ENCODE results near the gene PTCD3.
A peak's percentile ranks its signal among the peaks of the same experiment; 100 is the strongest.

PTCD3 gene

DNA sequence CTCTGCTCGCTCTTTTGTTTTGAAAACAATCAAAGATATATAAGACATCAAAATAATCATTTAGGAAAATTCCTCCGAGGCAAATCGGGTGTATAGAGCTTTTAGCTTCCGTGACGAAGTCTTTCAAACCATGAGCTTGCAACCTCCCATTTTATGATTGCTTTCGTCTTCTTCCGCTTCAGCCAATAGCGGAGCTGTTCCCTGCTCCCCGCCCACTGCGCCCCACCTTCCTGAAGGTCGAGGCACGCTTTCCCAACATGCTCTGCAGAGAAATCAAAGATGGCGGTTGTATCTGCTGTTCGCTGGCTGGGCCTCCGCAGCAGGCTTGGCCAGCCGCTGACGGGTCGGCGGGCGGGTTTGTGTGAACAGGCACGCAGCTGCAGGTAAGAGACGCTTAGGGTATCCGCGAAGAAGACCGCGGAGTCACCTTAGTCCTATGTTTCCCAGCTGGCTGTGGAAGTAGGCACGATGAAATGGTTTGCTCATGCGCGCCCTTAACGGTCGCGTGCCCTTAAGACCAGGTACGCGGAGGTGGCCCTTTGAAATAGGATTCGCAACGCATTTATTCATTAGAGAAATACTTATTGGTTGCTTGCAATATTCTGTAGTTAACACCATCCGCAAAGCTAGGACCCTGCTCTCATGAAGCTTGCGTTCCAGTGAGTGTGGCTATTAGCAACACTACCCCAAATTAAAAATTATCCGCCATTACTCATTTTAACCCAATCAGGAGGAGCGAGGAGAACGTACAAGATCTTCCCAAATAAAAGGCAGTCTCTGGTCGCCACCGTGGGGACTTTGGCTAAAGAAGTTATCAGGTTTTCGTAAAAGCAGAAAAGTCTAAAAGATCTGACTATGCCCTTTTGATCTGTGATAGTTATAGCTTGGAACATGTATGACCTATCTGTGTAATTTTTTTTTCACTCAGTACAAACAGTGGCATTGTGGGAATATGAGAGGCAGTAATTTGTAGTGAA is at the start of gene PTCD3:
Gene PTCD3 (plus strand): TSS at position 267 of the 977 bp plus-strand sequence. CDS start 13 bp downstream, at position 280.
- peak; percentile 89 for DNase-seq (ENCODE audit: low read depth)

DNA sequence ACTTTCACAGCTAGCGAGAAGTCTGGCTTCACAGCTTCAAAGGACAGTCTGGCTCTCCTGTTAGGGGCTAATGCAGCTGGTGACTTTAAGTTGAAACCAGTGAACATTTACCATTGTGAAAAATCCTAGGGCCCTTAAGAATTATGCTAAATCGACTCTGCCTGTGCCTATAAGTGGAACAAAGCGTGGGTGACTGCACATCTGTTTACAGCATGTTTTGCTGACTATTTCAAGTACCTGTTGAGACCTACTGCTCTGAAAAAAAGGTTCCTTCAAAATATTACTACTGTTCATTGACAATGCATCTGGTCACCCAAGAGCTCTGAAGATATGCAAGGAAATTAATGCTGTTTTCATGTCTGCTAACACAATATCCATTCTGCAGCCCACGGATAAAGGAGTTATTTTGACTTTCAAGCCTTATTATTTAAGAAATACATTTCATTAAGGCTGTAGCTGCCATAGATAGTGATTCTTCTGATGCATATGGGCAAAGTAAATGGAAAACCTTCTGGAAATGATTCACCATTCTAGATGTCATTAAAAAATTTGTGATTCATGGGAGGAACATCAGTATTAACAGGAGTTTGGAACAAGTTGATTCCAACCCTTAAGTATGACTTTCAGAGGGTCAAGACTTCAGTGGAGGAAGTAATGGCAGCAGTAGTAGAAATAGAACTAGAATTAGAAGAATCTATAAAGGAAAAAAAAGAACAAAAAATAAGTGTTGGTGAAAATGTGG is 49.3 kb upstream of the PTCD3 start:
- no peak for DNase-seq (ENCODE audit: low read depth)

GRCh38 chr2:86062043-86062442 is 44.0 kb upstream of the PTCD3 start:
- no peak for DNase-seq (ENCODE audit: low read depth)

- DNase-seq (ENCODE audit: low read depth): no peak
These were observed 42.0 kb upstream of the PTCD3 start for GRCh38 chr2:86064006-86064405.

DNA sequence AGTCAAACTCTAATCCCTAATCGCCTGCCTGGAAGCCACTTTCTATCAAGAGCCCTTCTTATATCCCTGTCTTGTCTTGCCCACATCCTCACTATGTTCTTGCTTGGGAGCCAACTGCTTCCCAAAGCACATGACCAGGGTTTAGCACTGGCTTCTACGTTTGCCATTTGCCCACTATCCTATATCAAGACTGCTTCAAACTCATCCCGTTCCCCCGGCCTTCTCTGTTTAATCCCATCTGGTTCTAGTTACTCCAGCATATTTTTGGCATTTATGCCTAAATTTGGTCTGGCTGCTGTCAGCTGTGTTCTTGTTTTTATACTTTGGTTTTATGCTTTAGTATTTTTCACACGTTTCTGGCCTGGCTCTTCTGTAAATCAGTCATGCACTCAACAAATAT is 40.5 kb upstream of the PTCD3 start:
- DNase-seq (ENCODE audit: low read depth): no peak

DNA sequence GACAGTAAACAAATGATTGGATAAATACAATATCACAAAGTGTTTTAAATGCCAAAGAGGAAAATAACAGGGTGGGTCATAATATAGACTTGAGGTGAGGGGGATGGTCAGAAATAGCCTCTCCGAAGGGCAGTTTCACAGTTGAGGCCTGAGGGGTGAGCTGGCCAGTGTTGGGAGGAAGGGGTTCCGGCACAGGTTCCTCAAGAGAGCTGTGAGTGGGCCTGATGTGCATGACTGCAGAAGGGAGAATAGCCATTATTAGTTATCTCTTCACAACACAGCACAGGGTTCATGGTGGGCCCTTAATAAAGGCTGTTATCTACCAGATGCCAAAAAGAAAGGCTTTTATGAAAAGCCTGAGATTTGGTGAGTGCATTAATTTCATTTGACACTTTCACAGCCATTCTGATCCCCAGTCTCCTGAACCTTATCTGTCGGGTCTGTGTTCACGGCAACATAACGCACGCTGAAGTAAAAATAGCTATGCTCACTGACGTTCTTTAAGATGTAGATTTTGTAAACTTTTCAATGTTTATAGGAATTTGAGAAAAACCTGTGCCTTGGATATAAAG is 39.9 kb upstream of the PTCD3 start:
- DNase-seq (ENCODE audit: low read depth): no peak

GRCh38 chr2:86066915-86067314 is 39.1 kb upstream of the PTCD3 start:
- no peak for DNase-seq (ENCODE audit: low read depth)

- peak; percentile 15 for DNase-seq (ENCODE audit: low read depth)
These were observed 37.9 kb upstream of the PTCD3 start for GRCh38 chr2:86068136-86068588.

DNA sequence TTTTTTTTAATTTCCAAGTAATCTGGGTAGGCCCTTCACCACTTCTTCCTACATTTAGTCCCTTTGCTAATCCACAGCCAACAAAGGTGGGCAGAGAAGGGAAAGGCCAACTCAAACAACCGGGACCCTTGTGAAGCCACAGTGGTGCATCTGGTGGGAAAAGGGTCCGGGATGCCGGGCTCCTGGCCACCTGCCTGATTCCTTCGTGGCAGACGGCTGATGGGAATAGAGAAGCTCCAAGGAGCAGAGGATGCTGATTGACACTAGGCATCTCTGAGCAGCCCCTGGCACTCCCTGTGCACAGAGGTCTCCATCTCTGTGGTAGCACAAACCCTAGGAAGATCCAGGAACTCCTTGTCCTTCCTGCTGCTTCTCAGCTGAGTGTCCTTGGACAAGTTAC is 37.4 kb upstream of the PTCD3 start:
- DNase-seq (ENCODE audit: low read depth): no peak

DNA sequence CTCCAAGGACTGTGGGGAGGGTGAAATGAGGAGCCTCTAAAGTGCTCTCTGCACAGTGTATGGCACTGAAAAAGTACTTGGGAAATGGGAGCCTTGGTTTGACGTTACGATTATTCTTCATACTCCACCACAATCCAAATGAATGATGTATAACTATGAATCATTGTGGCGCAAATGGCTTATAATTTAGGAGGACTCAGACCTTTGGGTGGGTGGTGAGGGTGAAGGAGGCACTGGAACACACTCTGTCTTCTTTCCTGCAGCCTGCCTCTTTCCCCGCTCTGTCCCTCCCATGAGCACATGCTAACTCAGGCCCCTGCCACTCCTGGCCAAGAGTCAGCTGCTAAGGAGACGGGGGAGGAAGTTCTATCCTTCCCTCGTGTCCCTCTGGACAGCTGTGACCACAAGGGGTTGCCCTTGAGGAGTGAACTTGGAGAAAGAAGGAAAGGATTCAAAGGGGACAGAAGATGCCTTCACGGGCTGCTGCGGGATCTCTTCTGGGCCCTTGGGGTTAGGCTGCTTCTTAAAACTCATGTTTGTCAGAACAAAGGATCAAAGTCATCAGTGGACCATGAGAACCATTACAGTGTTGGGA is 36.8 kb upstream of the PTCD3 start:
- no peak for DNase-seq (ENCODE audit: low read depth)

DNA sequence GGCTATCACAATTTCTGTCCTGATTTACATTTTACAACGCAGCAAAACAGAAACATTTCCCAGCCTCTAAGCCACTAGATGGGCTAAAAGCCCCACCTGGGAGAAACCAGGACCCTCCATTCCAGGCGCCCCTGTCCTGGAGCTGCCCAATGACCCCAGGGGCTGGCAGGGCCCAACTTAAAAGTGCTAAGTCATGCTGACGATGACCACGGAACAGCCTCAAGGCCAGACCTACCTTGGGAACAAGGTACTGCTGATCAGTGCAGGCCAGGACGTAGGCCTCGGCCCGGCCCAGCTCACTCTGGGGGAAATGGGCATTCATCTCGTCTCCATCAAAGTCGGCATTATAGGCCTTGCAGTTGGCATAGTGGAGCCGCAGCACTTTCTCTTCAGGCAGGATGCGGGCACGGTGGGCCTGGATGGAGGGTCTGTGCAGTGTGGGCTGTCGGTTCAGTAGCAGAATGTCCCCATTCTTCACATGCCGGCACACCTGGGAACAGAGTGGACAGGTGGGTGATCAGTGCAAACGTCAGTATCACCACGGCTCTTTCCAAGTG is 36.2 kb upstream of the PTCD3 start:
- DNase-seq (ENCODE audit: low read depth): no peak

GRCh38 chr2:86070868-86071267 is 35.2 kb upstream of the PTCD3 start:
- no peak for DNase-seq (ENCODE audit: low read depth)

- DNase-seq (ENCODE audit: low read depth): no peak
These were observed 33.7 kb upstream of the PTCD3 start for GRCh38 chr2:86072271-86072858.

- no peak for DNase-seq (ENCODE audit: low read depth)
These were observed 32.8 kb upstream of the PTCD3 start for GRCh38 chr2:86073225-86073624.

GRCh38 chr2:86074256-86074655 is 31.8 kb upstream of the PTCD3 start:
- DNase-seq (ENCODE audit: low read depth): no peak

DNA sequence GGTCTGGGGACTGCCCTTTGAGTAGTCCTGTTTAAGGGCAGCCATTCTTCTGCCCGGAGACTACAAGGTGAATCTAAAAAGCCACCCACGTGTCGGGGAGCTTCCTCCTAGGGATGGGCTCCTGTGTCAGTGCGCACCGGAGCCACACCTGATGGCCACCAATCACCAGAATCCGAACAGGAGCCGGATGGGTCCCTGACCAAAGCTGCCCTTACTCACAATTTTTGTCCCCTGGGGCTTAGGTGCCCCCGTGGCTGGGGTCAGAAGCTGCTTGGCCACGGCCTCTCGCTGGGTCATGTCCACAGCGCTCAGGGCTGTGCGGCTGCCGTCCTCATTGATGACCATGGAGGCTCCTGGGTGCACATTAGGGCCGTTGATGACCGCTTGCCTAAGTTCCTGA is 31.2 kb upstream of the PTCD3 start:
- DNase-seq (ENCODE audit: low read depth): no peak

DNA sequence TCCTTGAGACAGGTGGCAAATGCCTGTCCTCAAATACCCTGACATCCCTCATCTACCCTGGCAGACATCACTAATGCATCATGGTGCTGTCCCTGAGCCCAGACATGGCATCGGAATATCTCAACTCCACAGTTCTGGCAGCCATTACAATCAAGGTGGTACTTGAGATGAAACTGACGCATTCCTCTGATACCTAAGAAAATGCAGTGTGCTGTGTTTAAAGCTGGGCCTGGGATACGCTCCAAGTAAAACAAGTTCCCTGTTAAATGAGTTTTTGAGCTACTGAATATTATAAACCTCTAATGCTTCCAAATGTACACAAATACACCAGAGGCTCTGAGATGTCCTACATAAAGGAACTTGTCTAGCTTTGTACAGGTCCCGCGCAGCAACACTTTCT is 30.1 kb upstream of the PTCD3 start:
- no peak for DNase-seq (ENCODE audit: low read depth)

GRCh38 chr2:86078774-86079545 is 27.1 kb upstream of the PTCD3 start:
- DNase-seq (ENCODE audit: low read depth): peak; percentile 8

DNA sequence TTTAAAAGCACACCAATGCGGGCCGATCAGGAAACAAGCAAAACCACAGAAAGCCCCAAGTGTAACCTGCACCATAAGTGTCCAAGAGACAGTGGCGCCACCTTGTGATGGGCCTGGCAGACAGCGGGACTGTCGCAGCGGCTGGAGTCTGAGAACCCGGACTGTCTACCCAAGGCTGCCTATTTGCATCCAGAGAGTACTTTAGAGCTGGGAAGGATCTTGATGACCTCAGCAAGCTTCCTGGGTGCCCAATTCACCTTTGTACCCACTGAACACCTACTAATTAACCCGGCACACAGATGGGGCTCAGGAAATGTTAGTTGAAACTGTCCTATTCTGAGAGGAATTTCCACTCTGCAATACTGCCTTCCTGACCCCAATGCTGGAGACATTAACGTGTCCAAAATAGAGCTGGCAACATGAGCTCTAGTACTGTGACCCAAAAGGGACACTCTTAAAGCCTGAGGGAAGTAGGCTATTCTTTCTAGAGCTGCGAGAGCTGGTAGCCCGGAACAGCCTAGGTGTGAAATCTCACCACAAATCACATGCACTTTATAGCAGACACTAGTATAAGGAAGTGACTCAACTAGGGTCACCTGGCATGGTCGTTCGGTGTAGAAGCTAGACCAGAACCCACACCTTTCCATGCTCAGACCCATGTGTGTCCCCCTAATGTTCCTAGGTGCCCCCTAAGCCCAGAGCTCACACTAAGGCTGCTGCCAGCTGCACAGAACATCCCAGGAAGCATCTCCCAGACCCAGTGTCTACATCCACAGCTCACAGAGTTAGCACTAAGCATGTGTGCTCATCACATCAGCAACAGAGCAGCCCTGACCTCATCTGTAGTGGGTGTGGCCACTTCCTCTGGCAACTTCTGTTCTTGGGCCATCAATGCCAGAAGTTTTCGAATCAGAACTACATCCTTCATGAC is 25.8 kb upstream of the PTCD3 start:
- peak; percentile 69 for DNase-seq (ENCODE audit: low read depth)

GRCh38 chr2:86081724-86082123 is 24.3 kb upstream of the PTCD3 start:
- no peak for DNase-seq (ENCODE audit: low read depth)
